H7 (cell line): ENCODE results near the gene PIK3CB. TPM values are rescaled to one million over a fixed set of nuclear protein-coding genes. Genes with fewer than 3 reads are reported as not detected.

Source experiments
- DNase-seq: peaks from one replicate; pipeline ENCODE4 v3.0.0; 2012
- H3K27me3 ChIP-seq: 2 replicates; pipeline ENCODE4 v1.6.0; 2011; ENCODE audit warnings: mild to moderate bottlenecking, low read length; ENCODE audit not compliant: control insufficient read depth, insufficient read depth
- H3K36me3 ChIP-seq: replicated peaks from 2 replicates; pipeline ENCODE4 v1.5.1; 2011; ENCODE audit warnings: low read length; ENCODE audit not compliant: control insufficient read depth, insufficient read depth
- H3K4me3 ChIP-seq: 2 replicates; pipeline ENCODE4 v1.5.1; 2011; ENCODE audit warnings: low read depth, mild to moderate bottlenecking, control low read depth, low read length, moderate library complexity; ENCODE audit not compliant: insufficient read depth
- total RNA-seq: library from RNA; depleted of rRNA; stranded (reverse); fragments of >200 nt; shearing (Covaris generic); gene quantifications from 2 replicates; pipeline ENCODE4 v1.2.3, GENCODE V29; 2014

Gene PIK3CB
- total RNA-seq, 1 experiment from 2014 or later, result 19.0 TPM

- Histone ChIP-seq H3K36me3 (no peaks in the 10 kb centered on the region), H3K4me3 (no peak overlapping the region)
Measured at GRCh38 chr3:138718849-138719248, 115.9 kb downstream of the PIK3CB start.

DNA sequence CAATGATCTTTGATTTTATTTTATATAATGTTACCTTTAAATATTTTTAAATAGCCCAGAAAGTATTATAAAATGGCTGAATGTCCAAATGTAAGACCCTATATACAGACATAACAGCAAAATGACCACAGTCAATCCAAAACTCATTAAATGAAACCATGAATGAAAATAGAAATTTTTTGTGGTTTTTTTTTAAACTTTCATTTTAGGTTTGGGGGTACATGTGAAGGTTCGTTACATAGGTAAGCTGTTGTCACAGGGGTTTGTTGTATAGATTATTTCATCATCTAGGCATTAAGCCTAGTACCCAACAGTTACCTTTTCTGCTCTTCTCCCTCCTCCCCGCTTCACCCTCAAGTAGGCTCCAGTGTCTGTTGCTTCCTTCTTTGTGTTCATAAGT is 117.4 kb downstream of the PIK3CB start:
- DNase-seq, result no peak
- Histone ChIP-seq H3K36me3 (no peaks in the 10 kb centered on the region), H3K27me3 (no peaks in the 10 kb centered on the region), H3K4me3 (no peak overlapping the region)

More at GRCh38 chr3:138718849-138719248, 115.9 kb downstream of the PIK3CB start:
- H3K27me3 ChIP-seq, result no peaks in the 10 kb centered on the region
- DNase-seq, result no peak

- no peak for DNase-seq
- Histone ChIP-seq H3K27me3 (no peaks in the 10 kb centered on the region), H3K4me3 (no peak overlapping the region), H3K36me3 (no peaks in the 10 kb centered on the region)
Measured at GRCh38 chr3:138712086-138712485, 122.6 kb downstream of the PIK3CB start.

- no peak for DNase-seq
- no peaks in the 10 kb centered on the region for H3K27me3 ChIP-seq
- peaks cover 2% of the 10 kb centered on the region for H3K36me3 ChIP-seq
- no peak overlapping the region for H3K4me3 ChIP-seq
Measured at GRCh38 chr3:138705675-138706074, 129.1 kb downstream of the PIK3CB start.

DNA sequence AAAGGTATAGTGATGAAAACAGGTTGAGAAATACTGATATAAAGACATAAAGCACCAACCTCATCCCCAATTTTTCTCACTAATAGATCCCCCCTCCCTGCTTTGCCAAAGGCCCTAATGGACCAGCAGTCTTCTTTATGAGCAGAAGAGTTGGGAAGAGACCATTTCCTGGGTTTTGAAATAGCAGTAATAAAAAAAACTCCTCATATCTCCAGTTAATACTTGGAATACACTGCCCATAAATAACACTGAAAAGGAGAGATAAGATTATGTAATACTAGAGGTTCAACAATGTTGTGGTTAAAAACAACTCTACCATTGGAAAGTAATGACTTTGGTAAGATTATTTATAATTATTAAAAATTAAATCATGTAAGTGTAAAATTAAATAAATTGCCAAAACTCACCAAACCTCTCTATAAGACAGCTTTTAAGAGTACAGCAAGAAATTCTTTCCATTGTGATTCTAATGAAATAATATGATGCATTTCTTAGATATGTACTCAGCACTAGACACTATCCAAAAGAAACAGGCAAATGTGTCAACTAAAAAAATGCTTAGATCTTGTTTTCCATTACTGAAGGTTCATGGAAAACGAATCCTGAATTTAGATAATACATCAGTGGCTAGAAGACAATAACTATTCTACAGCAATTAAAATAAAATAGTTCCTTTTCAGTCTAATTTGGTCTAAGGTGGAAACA is 137.9 kb downstream of the PIK3CB start:
- H3K27me3 ChIP-seq, result no peaks in the 10 kb centered on the region
- H3K36me3 ChIP-seq, result peaks cover 6% of the 10 kb centered on the region
- H3K4me3 ChIP-seq, result no peak overlapping the region
- no peak for DNase-seq

DNA sequence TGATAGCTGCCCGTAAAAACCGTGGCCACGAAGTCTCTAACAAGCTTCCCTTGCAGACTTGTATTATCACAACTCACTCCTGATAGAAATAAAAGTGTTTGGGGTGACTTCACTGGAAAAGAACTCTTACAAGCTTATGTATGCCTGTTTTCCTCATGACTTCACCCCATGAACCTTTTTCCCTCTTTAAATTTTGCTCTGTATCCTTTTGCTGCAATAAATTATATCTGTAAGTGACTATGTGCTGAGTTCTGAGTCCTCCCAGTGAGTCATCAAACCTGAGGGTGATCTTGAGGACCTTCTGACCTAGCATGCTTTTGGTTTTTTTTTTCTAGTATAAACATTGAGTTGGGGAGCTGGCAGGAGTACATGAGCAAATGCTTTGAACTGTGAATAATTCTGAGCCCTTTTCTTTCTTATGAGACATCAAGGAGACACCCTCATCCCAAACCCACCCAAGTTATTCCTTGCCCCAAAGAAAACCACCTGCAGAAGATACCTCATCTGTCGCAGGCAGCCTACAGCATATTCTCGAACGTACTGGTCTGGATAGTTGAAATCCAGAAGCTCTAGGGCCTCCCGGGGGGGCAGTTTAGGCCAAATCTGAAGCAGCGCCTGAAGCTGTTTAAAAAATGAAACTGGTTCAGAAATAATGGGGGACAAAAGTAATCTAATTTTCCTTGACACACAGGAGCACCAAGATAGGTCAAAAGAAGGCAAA is 140.3 kb downstream of the PIK3CB start:
- H3K4me3 ChIP-seq, result no peak overlapping the region
- DNase-seq, result no peak
- H3K27me3 ChIP-seq, result no peaks in the 10 kb centered on the region
- H3K36me3 ChIP-seq, result peaks cover 6% of the 10 kb centered on the region

DNA sequence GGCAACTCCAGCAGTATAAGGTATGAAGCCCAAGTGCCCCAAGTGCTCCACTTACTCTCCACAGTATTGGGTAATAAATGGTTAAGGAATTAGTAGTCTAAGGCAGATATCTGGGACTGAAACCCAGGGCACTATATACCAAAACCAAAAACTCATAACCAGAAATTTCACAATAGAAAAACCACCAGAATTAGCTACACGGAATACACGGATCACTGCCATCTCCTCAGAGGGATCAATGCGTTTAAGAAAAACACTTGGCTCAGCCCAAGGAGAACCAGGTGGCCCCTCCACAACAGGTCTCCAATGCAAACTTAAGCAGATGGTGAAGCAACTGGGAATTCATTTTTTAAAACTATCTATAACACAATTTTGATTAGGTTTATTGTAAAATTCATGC is 142.6 kb downstream of the PIK3CB start:
- peaks cover 1% of the 10 kb centered on the region; the same call in 1 of the 2 replicates for H3K36me3 ChIP-seq
- DNase-seq, result no peak

GRCh38 chr3:138691351-138691750 is 143.4 kb downstream of the PIK3CB start:
- no peak overlapping the region for H3K4me3 ChIP-seq
- DNase-seq, result no peak
- peaks cover 1% of the 10 kb centered on the region; the same call in 1 of the 2 replicates for H3K36me3 ChIP-seq
- H3K27me3 ChIP-seq, result no peaks in the 10 kb centered on the region

More for the DNA sequence above, 142.6 kb downstream of the PIK3CB start:
- Histone ChIP-seq H3K4me3 (no peak overlapping the region), H3K27me3 (no peaks in the 10 kb centered on the region)

DNA sequence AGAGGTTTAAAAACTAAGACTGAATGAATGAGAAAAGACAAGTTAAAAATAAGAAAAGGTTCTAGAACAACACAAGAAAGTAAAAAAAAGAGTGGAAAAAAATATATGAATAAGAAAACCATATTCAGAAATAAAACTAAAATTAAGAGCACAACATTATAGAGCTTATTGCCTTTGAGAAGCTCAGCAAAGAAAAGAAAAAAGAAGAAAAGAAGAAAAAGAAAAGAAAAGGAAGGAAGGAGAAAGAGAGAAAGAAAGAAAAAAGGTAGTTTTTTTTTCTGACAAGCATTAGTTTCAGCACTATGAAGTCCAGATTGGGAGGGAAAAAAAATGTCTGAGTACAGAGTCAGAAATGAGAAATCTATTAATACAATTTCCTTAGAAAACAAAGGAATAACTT is 144.7 kb downstream of the PIK3CB start:
- Histone ChIP-seq H3K27me3 (no peaks in the 10 kb centered on the region), H3K4me3 (no peak overlapping the region), H3K36me3 (peaks cover 1% of the 10 kb centered on the region; the same call in 1 of the 2 replicates)
- no peak for DNase-seq

DNA sequence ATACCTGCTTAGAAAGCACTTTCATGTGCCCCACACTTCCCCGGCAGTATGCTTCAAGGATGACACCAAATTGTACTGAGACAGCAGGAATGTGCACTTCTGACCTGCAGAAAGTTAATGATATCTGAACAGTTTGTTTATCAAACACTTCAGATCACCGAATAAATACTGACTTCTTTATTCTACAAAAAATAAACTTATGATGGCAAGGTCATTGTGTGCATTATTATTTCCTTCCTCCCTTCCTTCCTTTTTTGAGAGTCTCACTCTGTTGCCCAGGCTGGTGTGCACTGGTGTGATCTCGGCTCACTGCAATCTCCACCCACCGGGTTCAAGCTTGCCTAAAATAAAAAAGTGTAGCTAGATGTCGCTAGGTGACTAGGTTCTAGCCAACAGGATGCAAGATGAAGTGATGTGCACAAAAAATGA is 145.8 kb downstream of the PIK3CB start:
- H3K27me3 ChIP-seq, result no peaks in the 10 kb centered on the region
- peaks cover 1% of the 10 kb centered on the region; the same call in 1 of the 2 replicates for H3K36me3 ChIP-seq
- no peak for DNase-seq
- H3K4me3 ChIP-seq, result no peak overlapping the region

- no peak for DNase-seq
- H3K4me3 ChIP-seq, result no peak overlapping the region
- H3K36me3 ChIP-seq, result peaks cover 1% of the 10 kb centered on the region; the same call in 1 of the 2 replicates
- no peaks in the 10 kb centered on the region for H3K27me3 ChIP-seq
Measured at GRCh38 chr3:138687236-138687635, 147.5 kb downstream of the PIK3CB start.

- H3K4me3 ChIP-seq, result no peak overlapping the region
- peaks cover 1% of the 10 kb centered on the region; the same call in 1 of the 2 replicates for H3K36me3 ChIP-seq
- H3K27me3 ChIP-seq, result no peaks in the 10 kb centered on the region
- DNase-seq, result no peak
Measured at GRCh38 chr3:138686771-138687221, 147.9 kb downstream of the PIK3CB start.

- Histone ChIP-seq H3K4me3 (no peak overlapping the region), H3K27me3 (no peaks in the 10 kb centered on the region), H3K36me3 (no peaks in the 10 kb centered on the region)
- no peak for DNase-seq
Measured at GRCh38 chr3:138684396-138684795, 150.3 kb downstream of the PIK3CB start.

GRCh38 chr3:138682648-138683047 is 152.1 kb downstream of the PIK3CB start:
- Histone ChIP-seq H3K4me3 (no peak overlapping the region), H3K36me3 (no peaks in the 10 kb centered on the region), H3K27me3 (no peaks in the 10 kb centered on the region)
- DNase-seq, result no peak
